D721Med (cell line): Measurements from ENCODE around the gene ARMC2.
"Not testable (repeated sequence)": the region's sequence is repeated elsewhere in the genome, so short reads cannot be mapped to it uniquely, and the experiment has no call there.

Source experiments
- DNase-seq: peaks from one replicate; pipeline ENCODE4 v3.0.0; 2011; ENCODE audit warnings: low spot score; ENCODE audit not compliant: insufficient read length
- FAIRE-seq: peaks from 2 replicates; lab custom pipeline; 2011; peaks lifted over from hg19 to GRCh38; lab: Jason Lieb, UNC
- TF ChIP-seq, protein P1 (sequence below): IDR thresholded peaks from 2 replicates; pipeline ENCODE4 v1.5.1; 2012; ENCODE audit warnings: mild to moderate bottlenecking, control low read depth; ENCODE audit not compliant: insufficient read depth; ENCODE audit errors: missing control alignments

Gene ARMC2

DNA sequence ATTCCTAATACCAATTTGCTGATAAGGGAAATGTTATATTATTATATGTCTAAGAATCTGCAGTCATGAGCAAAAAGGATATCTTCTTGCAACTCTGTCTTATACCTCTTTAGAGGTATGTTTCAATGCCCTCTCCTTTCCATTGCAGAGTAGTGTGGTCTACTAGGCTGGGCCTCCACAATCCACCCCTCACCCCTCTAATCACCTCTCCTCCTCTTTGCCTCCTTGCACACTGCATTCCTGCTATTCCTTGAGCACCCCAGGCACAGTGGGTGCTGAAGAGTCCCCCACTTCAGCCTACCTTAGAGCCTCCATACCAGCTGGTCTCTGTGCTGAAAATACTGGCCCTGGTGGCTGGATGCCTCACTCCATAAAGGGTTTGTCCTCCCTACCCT lies 26.9 kb downstream of the ARMC2 start:
- FAIRE-seq (no peak), DNase-seq (no peak)
- TF ChIP-seq, protein P1, sequence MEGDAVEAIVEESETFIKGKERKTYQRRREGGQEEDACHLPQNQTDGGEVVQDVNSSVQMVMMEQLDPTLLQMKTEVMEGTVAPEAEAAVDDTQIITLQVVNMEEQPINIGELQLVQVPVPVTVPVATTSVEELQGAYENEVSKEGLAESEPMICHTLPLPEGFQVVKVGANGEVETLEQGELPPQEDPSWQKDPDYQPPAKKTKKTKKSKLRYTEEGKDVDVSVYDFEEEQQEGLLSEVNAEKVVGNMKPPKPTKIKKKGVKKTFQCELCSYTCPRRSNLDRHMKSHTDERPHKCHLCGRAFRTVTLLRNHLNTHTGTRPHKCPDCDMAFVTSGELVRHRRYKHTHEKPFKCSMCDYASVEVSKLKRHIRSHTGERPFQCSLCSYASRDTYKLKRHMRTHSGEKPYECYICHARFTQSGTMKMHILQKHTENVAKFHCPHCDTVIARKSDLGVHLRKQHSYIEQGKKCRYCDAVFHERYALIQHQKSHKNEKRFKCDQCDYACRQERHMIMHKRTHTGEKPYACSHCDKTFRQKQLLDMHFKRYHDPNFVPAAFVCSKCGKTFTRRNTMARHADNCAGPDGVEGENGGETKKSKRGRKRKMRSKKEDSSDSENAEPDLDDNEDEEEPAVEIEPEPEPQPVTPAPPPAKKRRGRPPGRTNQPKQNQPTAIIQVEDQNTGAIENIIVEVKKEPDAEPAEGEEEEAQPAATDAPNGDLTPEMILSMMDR: no peak

DNA sequence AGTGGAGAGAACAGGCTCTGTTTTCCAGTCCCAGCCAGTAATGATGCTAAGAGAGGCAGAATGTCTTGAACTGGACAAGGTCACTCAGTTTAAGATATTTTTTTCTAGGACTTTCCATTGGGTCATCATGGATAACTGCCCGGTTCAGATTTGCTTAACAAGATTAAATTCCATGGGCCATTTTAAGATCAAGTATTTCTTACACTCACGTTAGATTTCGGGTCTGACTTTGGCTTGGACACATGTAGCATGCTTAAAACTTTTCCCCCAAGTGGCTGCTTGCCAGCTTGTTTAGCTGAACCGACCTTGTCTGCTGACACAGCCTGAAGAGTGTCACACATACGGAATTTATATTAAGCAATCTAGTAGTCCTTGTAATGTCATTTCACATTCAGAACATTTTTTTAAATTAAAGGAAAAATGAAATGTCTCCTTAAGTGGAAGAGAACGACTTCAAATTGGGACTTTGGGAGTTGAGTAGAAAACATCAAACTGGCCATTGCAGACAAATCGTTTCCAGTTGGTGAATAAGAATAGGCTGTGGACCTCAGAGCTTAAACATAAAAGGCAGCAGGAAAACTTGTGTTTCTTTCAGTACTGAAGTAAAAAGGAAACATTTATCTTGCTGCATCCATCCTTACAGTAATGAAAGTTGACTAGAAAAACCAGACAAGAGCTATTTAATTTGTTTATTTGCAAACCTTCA lies 29.0 kb downstream of the ARMC2 start:
- DNase-seq (no peak), FAIRE-seq (no peak)
- TF ChIP-seq, protein P1: no peak

DNA sequence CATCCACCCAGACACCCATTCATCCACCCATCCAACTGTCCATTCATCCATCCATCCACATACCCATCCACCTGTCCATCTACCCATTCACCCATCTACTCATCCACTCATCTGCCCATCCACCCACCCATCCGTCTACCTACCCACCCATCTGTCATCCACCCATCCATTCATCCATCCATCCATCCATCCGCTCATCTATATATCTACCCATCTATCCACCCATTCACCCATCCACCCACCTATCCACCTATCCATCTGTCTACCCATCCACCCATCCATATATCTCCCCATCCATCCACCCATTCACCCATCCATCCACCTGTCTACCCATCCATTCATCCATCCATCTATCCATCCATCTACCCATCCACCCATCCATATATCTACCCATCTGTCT lies 30.7 kb downstream of the ARMC2 start:
- FAIRE-seq: no peak
- TF ChIP-seq, protein P1: no peak
- DNase-seq: no peak

DNA sequence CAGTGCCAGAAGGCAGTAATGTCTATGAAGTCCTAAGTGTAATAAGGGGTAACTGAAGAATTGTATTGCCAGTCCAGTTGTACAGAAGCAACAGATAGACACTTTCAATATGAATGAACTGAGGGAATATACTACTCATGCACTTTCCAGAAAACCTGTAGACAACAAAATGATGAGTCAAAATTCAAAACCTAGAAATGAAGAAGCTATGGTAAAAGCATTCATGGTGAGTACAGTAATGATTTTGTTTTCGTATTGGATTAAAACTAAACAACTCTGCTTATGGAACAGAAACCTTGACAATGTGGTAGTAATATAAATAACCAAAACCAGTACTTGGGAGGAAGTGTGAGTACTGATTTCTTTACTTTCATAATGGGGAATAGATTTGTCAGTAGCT lies 35.0 kb downstream of the ARMC2 start:
- FAIRE-seq: no peak
- TF ChIP-seq, protein P1: no peak
- DNase-seq: no peak

DNA sequence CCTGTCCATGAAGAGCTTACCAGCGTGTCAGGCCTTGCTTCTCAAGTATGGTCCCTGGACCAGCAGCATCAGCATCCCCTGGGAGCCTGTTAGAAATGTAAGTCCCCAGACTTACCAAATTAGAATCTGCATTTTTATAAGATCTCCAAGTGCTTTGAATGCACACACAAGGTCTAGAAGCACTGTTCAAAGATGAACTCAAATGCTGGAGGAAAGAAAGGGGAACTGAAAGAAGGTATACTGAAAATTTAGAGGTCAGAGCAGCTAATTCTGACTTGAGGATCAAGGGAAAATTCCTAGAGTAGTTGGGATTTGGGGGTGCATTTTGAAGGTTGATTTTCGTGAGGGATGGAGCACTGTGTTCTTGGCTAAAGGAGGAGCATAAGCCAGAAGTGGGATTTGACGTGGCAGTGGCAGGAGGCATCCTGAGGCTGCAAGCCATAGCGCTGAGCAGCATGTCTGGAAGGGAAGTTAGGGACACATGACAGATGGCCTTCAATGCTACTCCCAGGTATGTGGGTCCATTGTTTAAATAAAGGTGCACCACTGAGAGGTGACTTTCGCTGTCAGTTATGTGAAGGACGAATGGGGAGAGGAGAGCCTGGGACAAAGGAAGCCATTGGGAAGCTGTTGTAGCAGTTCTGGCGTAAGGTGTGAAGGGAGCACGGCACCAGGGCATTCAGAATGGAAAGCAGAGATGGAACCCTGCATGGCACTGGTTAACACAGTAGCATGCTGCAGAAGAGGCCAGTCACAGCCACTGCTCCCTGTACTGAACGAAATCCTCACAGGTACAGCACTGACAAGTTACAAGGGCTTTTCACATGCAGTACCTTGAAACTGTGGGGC lies 36.2 kb downstream of the ARMC2 start:
- no peak for DNase-seq
- TF ChIP-seq, protein P1: no peak
- no peak for FAIRE-seq

DNA sequence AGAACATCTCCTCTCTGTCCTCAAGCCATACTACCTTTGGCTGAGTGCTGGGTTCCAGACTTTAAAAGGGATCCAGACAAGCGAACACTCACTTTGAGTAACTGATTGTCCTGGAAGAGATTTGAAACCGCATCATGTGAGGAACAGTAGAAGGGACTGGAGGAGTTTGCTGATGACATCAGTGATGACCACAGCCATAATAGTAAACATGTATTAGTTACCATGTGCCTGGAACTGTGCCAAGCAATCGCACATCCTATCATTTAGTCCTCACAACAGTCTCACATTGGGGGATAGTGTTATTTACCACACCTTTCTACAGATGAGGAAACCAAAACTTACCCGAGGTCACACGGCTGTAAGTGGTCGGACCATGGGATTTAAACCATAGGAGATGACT lies 39.8 kb downstream of the ARMC2 start:
- TF ChIP-seq, protein P1: no peak
- DNase-seq: no peak
- FAIRE-seq: no peak

DNA sequence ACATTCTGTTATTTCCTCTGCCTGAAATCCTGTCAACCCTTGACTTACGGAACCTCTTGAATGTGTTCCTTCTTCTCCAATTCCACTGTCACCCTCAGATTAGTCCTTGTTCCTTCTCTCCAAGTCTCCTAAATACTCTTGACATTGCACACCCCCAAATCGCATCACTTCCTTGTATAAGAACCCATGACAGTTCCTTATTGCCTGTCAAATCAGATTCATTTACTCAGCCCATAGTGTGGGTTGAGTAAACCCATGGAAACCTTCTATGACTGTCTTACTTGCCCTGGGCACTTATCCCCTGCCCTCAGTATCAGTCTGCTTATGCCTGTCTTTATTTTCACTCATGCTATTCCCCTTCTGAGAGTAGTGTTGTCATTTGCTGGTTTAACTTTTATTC lies 40.5 kb downstream of the ARMC2 start:
- no peak for DNase-seq
- TF ChIP-seq, protein P1: no peak
- FAIRE-seq: no peak

DNA sequence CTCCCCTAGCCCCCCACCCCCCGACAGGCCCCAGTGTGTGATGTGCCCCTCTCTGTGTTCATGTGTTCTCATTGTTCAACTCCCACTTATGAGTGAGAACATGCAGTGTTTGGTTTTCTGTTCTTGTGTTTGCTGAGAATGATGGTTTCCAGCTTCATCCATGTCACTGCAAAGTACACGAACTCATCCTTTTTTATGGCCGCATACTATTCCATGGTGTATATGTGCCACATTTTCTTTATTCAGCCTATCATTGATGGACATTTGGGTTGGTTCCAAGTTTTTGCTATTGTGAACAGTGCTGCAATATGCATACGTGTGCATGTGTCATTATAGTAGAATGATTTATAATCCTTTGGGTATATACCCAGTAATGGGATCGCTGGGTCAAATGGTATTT lies 42.7 kb downstream of the ARMC2 start:
- not testable (repeated sequence) for FAIRE-seq, DNase-seq
